Heart left ventricle (tissue), 13 donors: Measurements from ENCODE around the gene CDH23.

Experiments
- CTCF ChIP-seq, 12 donors: fragments of 200-600 bp; sonication (generic) in 4 of 12; IDR thresholded peaks; one replicate each; pipeline versions ENCODE4 v1.5.0 to v1.8.0; 2018 to 2022; ENCODE audit warnings: antibody characterized with exemption in 12 of 12, mild to moderate bottlenecking in 5 of 12
- POLR2A ChIP-seq, 2 donors: fragments of 450-650 bp; IDR thresholded peaks; one replicate each; pipeline ENCODE4 v1.6.1; 2017; ENCODE audit warnings: antibody characterized with exemption in 2 of 2, mild to moderate bottlenecking in 2 of 2, moderate library complexity in 2 of 2
- donor health status: ischemic (EF 13 %, LVEDD 7.1; RV severe dilation, severe dysfunction).
- donor health status: DM: no; HTN: yes; CAD: no.
- donor health status: DM: no; HTN: no; CAD: no.
- donor health status: ischemic (EF 25% LVEDD 6.9; RV normal size, moderate dysfunction).
- donor health status: ischemic (EF 25% LVEDD 5.7; RV mildly dilated, moderate dysfunction).
- donor health status: ischemic (EF 35%, LVEDD 5.7; RV mildly dilated, moderate dysfunction).
- donor health status: nonischemic (EF 11% LVEDD 7.7; RV severe dilation, severe dysfunction).
- donor health status: DM: yes; HTN: yes; CAD: no.
- donor health status: PGD.
- donor health status: ischemic (EF 29% LVEDD 5.4; RV normal size, mild dysfunction).
- donor health status: nonischemic (EF 23%, LVEDD 6.1; RV moderate dilation, normal function).

- TF ChIP-seq CTCF (IDR thresholded peaks at IDR 0.05) (no peak), POLR2A (IDR thresholded peaks at IDR 0.05) (no peak)
These were observed 182.9 kb downstream of the CDH23 start for GRCh38 chr10:71579668-71580067.
